Measurements from ENCODE around the gene ADRB1.

The ADRB1 gene

GRCh38 chr10:114026189-114027040 is 17.3 kb upstream of the ADRB1 start:
- no peak for DNase-seq

GRCh38 chr10:114027041-114027394 is 16.6 kb upstream of the ADRB1 start:
- no peak for DNase-seq

GRCh38 chr10:114027951-114028350 is 15.7 kb upstream of the ADRB1 start:
- no peak for DNase-seq

GRCh38 chr10:114028425-114028824 is 15.2 kb upstream of the ADRB1 start:
- no peak for DNase-seq

- DNase-seq: no peak
These were observed 14.0 kb upstream of the ADRB1 start for GRCh38 chr10:114029655-114030054.

- no peak for DNase-seq
These were observed 13.5 kb upstream of the ADRB1 start for GRCh38 chr10:114030140-114030539.

- no peak for DNase-seq
These were observed 12.3 kb upstream of the ADRB1 start for GRCh38 chr10:114031073-114031972.

GRCh38 chr10:114033566-114033965 is 10.1 kb upstream of the ADRB1 start:
- DNase-seq: no peak

GRCh38 chr10:114034923-114035645 is 8.6 kb upstream of the ADRB1 start:
- no peak for DNase-seq

GRCh38 chr10:114035791-114036190 is 7.9 kb upstream of the ADRB1 start:
- DNase-seq: no peak

- no peak for DNase-seq
These were observed 4.8 kb upstream of the ADRB1 start for GRCh38 chr10:114038819-114039218.

GRCh38 chr10:114041166-114041565 is 2.5 kb upstream of the ADRB1 start:
- DNase-seq: no peak

- no peak for DNase-seq
These were observed 653 bp upstream of the ADRB1 start for GRCh38 chr10:114042895-114043531.

- no peak for DNase-seq
These were observed 825 bp downstream of the ADRB1 start for GRCh38 chr10:114044247-114045135.

- no peak for DNase-seq
These were observed 1.7 kb downstream of the ADRB1 start for GRCh38 chr10:114045136-114046086.

- no peak for DNase-seq
These were observed 2.4 kb downstream of the ADRB1 start for GRCh38 chr10:114046087-114046458.

GRCh38 chr10:114048472-114048871 is 4.8 kb downstream of the ADRB1 start:
- no peak for DNase-seq

- DNase-seq: no peak
These were observed 8.0 kb downstream of the ADRB1 start for GRCh38 chr10:114051714-114052113.

GRCh38 chr10:114052255-114052654 is 8.6 kb downstream of the ADRB1 start:
- no peak for DNase-seq

- DNase-seq: no peak
These were observed 10.3 kb downstream of the ADRB1 start for GRCh38 chr10:114053946-114054345.

- DNase-seq: no peak
These were observed 14.2 kb downstream of the ADRB1 start for GRCh38 chr10:114057855-114058254.
